Breast epithelium (tissue), 3 donors: ENCODE data around the gene DFFB.

ENCODE experiments used
- CTCF ChIP-seq, 3 donors: fragments of 450-650 bp; IDR thresholded peaks; one replicate each; pipeline ENCODE4 v1.5.1; 2016 to 2017; ENCODE audit warnings: antibody characterized with exemption in 3 of 3, mild to moderate bottlenecking in 3 of 3, moderate library complexity in 3 of 3
- POLR2A ChIP-seq: fragments of 450-650 bp; IDR thresholded peaks from one replicate; pipeline ENCODE4 v1.6.1; 2016; ENCODE audit warnings: antibody characterized with exemption, mild to moderate bottlenecking, moderate library complexity

- TF ChIP-seq CTCF (IDR thresholded peaks at IDR 0.05) (no peak), POLR2A (no peak)
Measured at GRCh38 chr1:3821908-3822307, 35.4 kb upstream of the DFFB start.
